HEK293T (cell line): ENCODE measurements around the gene PHF13.

Experiments
- CTCF ChIA-PET: fragments of 350-600 bp; formaldehyde crosslinking; extraction: SDS; loops from one replicate; lab custom pipeline; 2021; ENCODE audit warnings: antibody characterized with exemption, inconsistent platforms; lab: Yijun Ruan, JAX
- POLR2A ChIA-PET: fragments of 350-600 bp; formaldehyde crosslinking; extraction: SDS; loops from one replicate; lab custom pipeline; 2020; ENCODE audit warnings: antibody characterized with exemption, inconsistent platforms; lab: Yijun Ruan, JAX
- DNase-seq: peaks from one replicate; pipeline ENCODE4 v3.0.0; 2012; ENCODE audit warnings: mixed read lengths; ENCODE audit errors: extremely low spot score
- ARNT ChIP-seq: fragments of 450-650 bp; IDR thresholded peaks from 2 replicates; pipeline ENCODE4 v1.6.1; 2017; ENCODE audit warnings: mild to moderate bottlenecking
- BHLHE40 ChIP-seq: fragments of 450-650 bp; IDR thresholded peaks from 2 replicates; pipeline ENCODE4 v1.6.1; 2016; ENCODE audit warnings: mild to moderate bottlenecking, moderate library complexity, borderline replicate concordance
- CTBP1 ChIP-seq: fragments of 450-650 bp; IDR thresholded peaks from 2 replicates; pipeline ENCODE4 v1.6.1; 2016; ENCODE audit warnings: borderline replicate concordance
- ELF4 ChIP-seq: fragments of 450-650 bp; IDR thresholded peaks from 2 replicates; pipeline ENCODE4 v1.6.1; 2017; ENCODE audit warnings: antibody characterized with exemption
- FOXA1 ChIP-seq: fragments of 450-650 bp; IDR thresholded peaks from 2 replicates; pipeline ENCODE4 v1.6.1; 2016; ENCODE audit warnings: mild to moderate bottlenecking
- FOXK2 ChIP-seq: fragments of 450-650 bp; IDR thresholded peaks from 2 replicates; pipeline ENCODE4 v1.6.1; 2016; ENCODE audit warnings: mild to moderate bottlenecking
- FOXM1 ChIP-seq: fragments of 450-650 bp; IDR thresholded peaks from 2 replicates; pipeline ENCODE4 v1.6.1; 2017; ENCODE audit warnings: mild to moderate bottlenecking, borderline replicate concordance
- HDGF ChIP-seq: fragments of 450-650 bp; IDR thresholded peaks from 2 replicates; pipeline ENCODE4 v1.6.1; 2017; ENCODE audit warnings: antibody characterized with exemption, borderline replicate concordance
- L3MBTL2 ChIP-seq: fragments of 450-650 bp; conservative IDR thresholded peaks from 2 replicates; pipeline ENCODE4 v1.6.1; 2016; ENCODE audit warnings: mild to moderate bottlenecking
- LEF1 ChIP-seq: fragments of 450-650 bp; IDR thresholded peaks from 2 replicates; pipeline ENCODE4 v1.6.1; 2017; ENCODE audit warnings: mild to moderate bottlenecking, borderline replicate concordance
- NFRKB ChIP-seq: fragments of 450-650 bp; IDR thresholded peaks from 2 replicates; pipeline ENCODE4 v1.6.1; 2016; ENCODE audit warnings: mild to moderate bottlenecking, moderate library complexity
- PKNOX1 ChIP-seq: fragments of 450-650 bp; IDR thresholded peaks from 2 replicates; pipeline ENCODE4 v1.6.1; 2016
- SP1 ChIP-seq: fragments of 450-650 bp; IDR thresholded peaks from 2 replicates; pipeline ENCODE4 v1.6.1; 2017
- SUZ12 ChIP-seq: fragments of 450-650 bp; IDR thresholded peaks from 2 replicates; pipeline ENCODE4 v1.6.1; 2016; ENCODE audit warnings: mild to moderate bottlenecking
- TARDBP ChIP-seq: fragments of 450-650 bp; IDR thresholded peaks from 2 replicates; pipeline ENCODE4 v1.6.1; 2016
- ZNF384 ChIP-seq: fragments of 450-650 bp; IDR thresholded peaks from 2 replicates; pipeline ENCODE4 v1.6.1; 2016

The PHF13 gene

DNA sequence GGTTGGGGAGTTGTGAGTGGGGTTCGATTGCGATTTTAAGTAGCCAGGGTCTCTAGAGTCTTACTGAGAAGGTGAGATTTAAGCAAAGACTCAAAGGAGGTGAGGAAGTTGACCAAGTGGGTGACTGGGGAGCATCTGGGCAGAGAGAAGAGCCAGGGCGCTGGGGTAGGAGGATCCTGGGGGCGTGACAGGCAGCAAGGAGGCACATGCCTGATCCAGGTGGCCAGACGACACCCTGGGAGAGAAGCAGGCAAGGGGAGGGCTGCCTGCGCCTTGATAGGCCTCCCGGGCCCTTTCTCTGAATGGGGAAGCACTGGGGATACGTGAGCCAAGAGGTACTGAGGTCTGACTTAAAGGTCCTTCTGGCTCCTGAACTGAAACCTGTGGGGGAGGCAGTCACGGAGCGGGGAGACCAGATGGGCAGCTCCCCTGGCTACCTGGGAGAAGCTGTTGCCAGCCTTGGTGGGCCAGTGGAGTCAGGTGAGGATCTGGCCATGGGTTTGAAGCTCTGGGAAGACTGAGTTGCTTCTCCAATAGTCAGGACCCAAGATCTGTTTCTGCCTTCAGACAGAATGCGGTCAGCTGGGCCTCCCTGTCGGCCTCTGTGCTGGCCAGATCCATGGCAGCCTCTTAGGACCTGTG is 28.3 kb upstream of the PHF13 start:
- TF ChIP-seq BHLHE40 (no peak), SUZ12 (no peak), NFRKB (no peak), ZNF384 (no peak), FOXK2 (no peak), L3MBTL2 (no peak), FOXM1 (no peak), LEF1 (no peak), CTBP1 (no peak), SP1 (no peak), PKNOX1 (no peak)
- CTCF ChIA-PET, result interaction anchor here (0.7 kb wide), 1 partner anchor 18 kb away, joined by 3 read pairs; no protein-coding TSS in a partner anchor
- no peak for DNase-seq
- POLR2A ChIA-PET, result interaction anchor here (0.6 kb wide), 1 partner anchor 56 kb away, joined by 3 read pairs; no protein-coding TSS in a partner anchor

GRCh38 chr1:6585841-6586240 is 27.7 kb upstream of the PHF13 start:
- DNase-seq, result no peak
- TF ChIP-seq L3MBTL2, result no peak
- no peak for TF ChIP-seq SUZ12
- TF ChIP-seq FOXA1, result no peak
- no peak for TF ChIP-seq HDGF
- TF ChIP-seq ELF4, result no peak
- TF ChIP-seq CTBP1, result no peak
- TF ChIP-seq PKNOX1, result no peak
- TF ChIP-seq ARNT, result no peak
- TF ChIP-seq FOXK2, result no peak
- TF ChIP-seq BHLHE40, result no peak
- no peak for TF ChIP-seq NFRKB
- no peak for TF ChIP-seq SP1
- CTCF ChIA-PET, result no interaction called here
- POLR2A ChIA-PET, result no interaction called here

DNA sequence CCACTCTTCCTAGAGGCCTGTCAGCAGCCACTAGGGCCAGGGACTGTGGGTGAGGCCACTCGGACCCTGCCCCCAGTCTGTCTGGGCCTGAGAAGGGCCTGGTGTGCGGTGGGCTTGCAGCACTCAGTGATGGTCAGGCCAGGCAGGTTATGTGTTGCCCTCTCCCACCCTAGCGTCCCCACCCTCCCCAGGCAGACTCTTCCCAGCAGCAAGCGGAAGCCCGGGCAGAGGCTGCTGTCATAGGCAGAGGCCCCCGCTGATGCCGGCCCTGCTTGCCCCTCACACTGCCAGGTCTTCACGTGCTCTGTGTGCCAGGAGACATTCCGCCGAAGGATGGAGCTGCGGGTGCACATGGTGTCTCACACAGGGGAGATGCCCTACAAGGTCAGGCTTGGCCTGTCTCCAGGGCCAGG is 27.1 kb upstream of the PHF13 start:
- POLR2A ChIA-PET, result interaction anchor here (2.1 kb wide), 1 partner anchor 17 kb away, joined by 11 read pairs; the partner anchor contains the start of gene KLHL21

GRCh38 chr1:6587261-6588005 is 26.1 kb upstream of the PHF13 start:
- POLR2A ChIA-PET, result interaction anchor here (1.5 to 2.4 kb wide), 3 partner anchors 8 to 16 kb away, joined by 4 to 12 read pairs (median 11); partner anchors contain the start of genes KLHL21 and ZBTB48
- TF ChIP-seq ARNT, result no peak
- TF ChIP-seq L3MBTL2, result no peak
- no peak for TF ChIP-seq LEF1
- no peak for TF ChIP-seq ZNF384
- TF ChIP-seq FOXM1, result no peak
- CTCF ChIA-PET, result no interaction called here
- DNase-seq, result no peak

More for the DNA sequence above, 27.1 kb upstream of the PHF13 start:
- DNase-seq, result no peak
- TF ChIP-seq ZNF384 (no peak), LEF1 (no peak), SUZ12 (no peak), NFRKB (no peak), L3MBTL2 (no peak), FOXA1 (no peak)
- CTCF ChIA-PET, result no interaction called here

DNA sequence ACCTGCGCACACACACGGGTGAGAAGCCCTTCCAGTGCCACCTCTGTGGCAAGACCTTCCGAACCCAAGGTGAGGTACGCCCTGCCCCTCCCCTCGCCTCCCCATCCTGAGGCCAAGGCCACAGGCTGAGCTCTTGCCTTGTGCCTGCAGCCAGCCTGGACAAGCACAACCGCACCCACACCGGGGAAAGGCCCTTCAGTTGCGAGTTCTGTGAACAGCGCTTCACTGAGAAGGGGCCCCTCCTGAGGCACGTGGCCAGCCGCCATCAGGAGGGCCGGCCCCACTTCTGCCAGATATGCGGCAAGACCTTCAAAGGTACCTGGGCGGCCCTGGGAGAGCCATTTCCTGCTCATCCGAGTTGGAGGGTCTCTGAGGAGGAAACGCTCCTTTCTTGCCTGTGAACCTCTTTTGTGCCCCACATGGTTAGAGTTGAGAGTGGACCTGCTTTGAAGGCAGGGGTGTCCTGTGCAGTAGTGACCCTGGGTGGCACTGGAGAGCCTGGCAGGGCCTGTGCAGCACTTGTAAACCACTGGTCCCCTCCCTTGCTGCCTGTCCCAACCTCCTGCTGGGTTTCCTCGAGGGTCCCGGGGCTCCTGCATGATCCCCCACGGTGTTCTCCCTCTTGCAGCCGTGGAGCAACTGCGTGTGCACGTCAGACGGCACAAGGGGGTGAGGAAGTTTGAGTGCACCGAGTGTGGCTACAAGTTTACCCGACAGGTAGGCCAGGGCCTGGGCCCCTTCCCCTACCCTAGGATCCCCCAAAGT is 25.2 kb upstream of the PHF13 start:
- POLR2A ChIA-PET, result interaction anchor here (1.5 to 2.4 kb wide), 3 partner anchors 9 to 15 kb away, joined by 4 to 12 read pairs (median 11); partner anchors contain the start of genes KLHL21 and ZBTB48
- CTCF ChIA-PET, result no interaction called here
- no peak for DNase-seq

More for the DNA sequence above, 25.2 kb upstream of the PHF13 start:
- TF ChIP-seq NFRKB, result no peak
- TF ChIP-seq FOXA1, result no peak
- TF ChIP-seq LEF1, result no peak
- no peak for TF ChIP-seq SP1
- TF ChIP-seq ZNF384, result no peak
- TF ChIP-seq CTBP1, result no peak
- no peak for TF ChIP-seq FOXM1
- TF ChIP-seq ELF4, result no peak
- no peak for TF ChIP-seq ARNT
- TF ChIP-seq HDGF, result no peak
- TF ChIP-seq BHLHE40, result no peak
- no peak for TF ChIP-seq FOXK2
- no peak for TF ChIP-seq L3MBTL2
- TF ChIP-seq TARDBP, result no peak
- TF ChIP-seq SUZ12, result no peak
- no peak for TF ChIP-seq PKNOX1
